NCI-H2171 treated with DMSO at 0.1 percent for 48 hours (cell line): Measurements from ENCODE around the gene DNAH7.

Source experiments
- DNase-seq: peaks from one replicate; lab custom pipeline; 2025; lab: John Stamatoyannopoulos, UW

The DNAH7 gene

DNA sequence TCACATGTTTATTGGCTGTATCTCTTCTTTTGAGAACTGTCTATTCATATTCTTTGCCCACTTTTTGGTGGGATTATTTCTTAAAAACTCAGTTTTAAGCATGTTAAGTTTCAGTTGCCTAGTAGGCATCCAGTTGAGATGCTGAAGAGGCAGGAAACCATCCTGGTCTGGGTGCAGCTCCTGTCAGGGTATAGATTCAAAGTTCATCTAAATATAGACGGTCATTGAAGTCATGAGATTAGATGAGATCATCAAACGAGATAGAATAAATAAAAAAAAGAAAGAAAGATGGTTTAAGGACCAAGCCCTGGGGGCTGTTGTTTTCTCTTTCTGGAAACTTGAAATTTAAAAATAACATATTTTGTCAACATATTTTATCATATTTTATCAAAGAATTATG lies 9.2 kb upstream of the DNAH7 start:
- no peak for DNase-seq

GRCh38 chr2:196076778-196077568 lies 8.3 kb upstream of the DNAH7 start:
- DNase-seq = no peak

DNA sequence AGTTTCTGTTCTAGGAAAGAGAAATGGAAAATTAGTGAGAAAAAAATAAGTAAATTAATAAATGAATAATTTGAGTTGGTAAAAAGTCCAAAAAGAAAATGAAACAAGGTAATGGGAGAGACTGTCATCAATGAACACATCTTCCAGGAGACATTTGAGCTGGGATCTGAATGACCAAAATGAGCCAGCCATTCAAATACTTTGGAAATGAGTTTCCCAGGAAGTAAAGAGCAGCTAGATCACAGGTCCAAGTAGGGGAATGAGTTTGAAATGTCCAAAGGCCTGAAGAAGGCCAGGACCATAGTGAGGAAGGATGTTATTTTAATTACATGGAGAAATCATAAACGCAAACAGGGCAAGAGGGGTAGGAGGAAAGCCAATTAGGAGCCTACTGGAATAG lies 6.6 kb upstream of the DNAH7 start:
- DNase-seq = no peak

GRCh38 chr2:196074631-196075030 lies 6.0 kb upstream of the DNAH7 start:
- no peak for DNase-seq

DNA sequence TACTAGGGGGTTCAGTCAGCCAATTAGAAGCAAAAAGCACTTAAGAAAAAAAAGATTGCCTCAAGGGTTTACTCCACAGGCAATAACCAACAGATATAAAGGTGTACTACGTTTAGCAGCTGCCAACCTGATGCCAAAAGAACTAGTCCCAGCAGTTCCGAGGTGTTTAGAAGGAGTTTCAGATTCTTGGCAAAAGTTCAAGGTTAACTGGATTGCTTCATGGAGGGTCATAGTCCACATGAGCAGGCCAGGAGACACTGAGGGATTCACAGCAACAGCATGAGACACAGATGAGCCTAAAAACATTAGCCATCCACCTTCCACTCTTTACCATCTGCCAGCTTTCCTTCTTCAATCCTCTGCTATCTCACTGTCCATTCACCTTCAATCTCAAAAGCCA lies 4.9 kb upstream of the DNAH7 start:
- DNase-seq = no peak

- DNase-seq = no peak
These were observed 1.6 kb downstream of the DNAH7 start for GRCh38 chr2:196067088-196067382.

- DNase-seq = peak; percentile 50
These were observed 2.1 kb downstream of the DNAH7 start for GRCh38 chr2:196066291-196067087.

DNA sequence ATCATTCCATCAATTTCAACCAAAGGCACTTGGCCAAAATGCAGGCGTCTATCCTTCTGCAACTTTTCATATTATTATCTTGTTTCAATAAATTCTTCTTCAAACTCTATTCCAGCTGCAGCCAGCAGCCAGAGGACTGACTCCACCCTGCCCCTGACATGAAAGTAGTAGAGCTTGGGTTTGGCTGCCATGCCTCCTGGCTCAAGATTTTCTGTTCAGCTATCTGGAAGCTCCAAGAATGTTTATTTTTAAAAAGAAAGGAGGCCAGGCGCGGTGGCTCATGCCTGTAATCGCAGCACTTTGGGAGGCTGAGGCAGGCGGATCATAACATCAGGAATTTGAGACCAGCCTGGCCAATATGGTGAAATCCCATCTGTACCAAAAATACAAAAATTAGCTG lies 4.9 kb downstream of the DNAH7 start:
- DNase-seq = no peak

DNA sequence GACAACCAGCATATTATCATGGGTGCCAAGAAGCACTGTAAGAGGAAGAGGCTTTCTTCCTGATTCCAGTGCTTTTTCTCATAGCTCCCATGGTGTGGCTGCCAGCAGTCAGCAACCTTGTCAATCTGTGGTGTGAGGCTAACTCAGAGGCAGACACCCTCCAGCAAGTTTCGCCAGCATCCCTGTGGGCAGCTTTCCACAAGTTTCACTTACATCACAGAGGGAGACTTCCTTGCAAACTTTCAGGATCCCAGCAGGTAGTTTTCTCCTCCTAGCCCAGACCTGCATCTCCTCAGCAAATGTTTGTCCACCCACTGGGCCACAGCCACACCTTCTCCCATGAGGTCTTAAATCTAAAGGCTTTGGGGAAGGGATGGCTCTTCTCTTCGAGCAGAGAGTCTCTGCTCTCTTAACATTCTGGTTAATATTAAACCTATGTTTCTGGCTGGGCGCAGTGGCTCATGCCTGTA lies 9.1 kb downstream of the DNAH7 start:
- DNase-seq = no peak

DNA sequence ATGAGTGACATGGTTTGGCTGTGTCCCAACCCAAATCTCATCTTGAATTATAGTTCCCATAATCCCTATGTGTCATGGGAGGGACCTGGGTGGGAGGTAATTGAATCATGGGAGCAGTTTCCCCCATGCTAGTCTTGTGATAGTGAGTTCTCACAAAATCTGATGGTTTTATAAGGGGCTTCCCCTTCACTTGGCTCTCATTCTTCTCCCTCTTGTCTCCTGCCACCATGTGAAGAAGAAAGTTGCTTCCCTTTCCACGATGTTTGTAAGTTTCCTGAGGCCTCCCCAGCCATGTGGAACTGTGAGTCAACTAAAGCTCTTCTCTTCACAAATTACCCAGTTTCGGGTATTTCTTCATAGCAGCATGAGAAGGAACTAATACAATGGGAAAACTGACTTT lies 14.0 kb downstream of the DNAH7 start:
- no peak for DNase-seq

- peak; percentile 10 for DNase-seq
These were observed 22.3 kb downstream of the DNAH7 start for GRCh38 chr2:196046123-196046917.

- peak; percentile 28 for DNase-seq
These were observed 26.9 kb downstream of the DNAH7 start for GRCh38 chr2:196041786-196042185.

DNA sequence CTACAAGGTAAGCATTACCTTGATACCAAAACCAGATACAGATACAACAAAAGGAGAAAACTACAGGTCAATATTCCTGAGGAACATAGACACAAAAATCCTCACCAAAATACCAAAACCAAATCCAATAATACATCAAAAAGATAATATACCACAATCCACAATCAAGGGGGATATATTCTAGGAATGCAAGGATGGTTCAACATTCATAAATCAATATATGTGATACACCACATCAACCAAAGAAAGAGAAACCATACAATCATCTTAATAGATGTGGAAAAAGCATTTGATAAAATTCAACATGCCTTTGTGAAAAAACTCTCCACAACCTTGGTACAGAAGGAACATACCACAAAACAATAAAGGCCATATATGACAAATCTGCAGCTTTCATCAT lies 28.4 kb downstream of the DNAH7 start:
- DNase-seq = no peak

- DNase-seq = no peak
These were observed 32.2 kb downstream of the DNAH7 start for GRCh38 chr2:196036442-196036841.

DNA sequence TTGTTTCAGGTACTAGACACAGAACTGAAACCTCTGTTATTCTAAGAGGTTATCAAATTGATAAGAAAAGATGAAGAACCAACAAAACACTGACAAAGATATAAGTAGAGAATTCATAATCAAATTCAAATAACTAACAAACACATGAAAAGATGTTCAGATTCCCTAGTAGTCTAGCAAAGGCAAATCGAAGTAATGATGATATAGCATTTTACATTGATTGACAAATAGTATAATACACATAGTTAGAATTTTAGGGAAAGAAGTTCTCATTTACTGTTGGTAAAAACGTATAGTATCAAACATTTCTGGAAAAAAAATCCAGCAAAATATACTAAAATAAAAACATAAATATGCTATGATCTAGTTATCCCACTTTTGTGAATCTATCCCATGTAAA lies 50.6 kb downstream of the DNAH7 start:
- DNase-seq = no peak

DNA sequence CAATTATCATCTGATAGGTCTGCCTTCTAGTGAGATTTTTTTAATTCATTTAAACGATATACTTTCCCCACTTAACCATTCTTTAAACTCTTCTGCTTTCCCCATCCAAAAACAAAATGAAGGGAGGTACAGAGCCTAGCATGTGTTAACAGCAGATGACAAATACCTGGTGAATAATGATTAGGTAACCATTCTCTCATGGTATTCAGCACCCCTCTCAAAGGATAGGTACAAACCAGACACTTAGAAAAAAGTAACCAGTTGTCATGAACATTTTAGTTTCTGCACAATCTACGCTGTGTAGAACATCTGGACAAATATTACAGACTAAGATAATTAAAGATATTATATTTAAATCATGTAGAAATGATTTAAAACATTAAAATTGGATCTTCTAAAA lies 56.3 kb downstream of the DNAH7 start:
- no peak for DNase-seq

DNA sequence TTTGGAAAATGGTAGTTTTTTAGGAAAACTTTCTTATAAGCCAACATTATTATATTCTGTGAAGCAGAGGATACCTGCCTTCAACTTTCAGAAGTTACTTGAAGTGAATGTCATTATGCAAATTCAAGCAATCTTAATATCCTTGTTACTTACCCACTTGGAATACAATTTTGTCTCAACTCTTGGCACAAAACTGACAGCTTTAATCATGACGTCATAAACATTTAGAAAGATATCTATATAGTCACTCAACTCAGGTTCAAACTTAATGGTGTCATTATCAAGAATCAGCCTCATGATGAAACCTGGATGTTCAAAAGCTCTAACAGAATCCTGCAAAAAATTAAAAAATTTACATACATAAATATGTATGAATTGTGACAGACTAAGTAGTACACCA lies 68.1 kb downstream of the DNAH7 start:
- DNase-seq = no peak

DNA sequence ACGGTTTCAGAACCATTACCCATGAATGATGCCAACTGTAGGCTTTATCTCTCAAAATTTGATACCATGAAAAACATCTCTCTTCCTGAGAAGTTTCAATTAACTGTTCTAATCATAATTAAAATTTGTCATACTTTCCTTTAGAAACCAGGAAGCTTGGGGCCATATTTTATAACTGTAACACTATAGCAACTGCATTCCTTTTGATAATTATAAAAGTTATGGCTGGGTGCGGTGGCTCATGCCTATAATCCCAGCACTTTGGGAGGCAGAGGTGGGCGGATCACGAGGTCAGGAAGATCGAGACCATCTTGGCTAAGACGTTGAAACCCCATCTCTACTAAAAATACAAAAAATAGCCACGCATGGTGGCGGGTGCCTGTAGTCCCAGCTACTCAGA lies 70.6 kb downstream of the DNAH7 start:
- DNase-seq = no peak

DNA sequence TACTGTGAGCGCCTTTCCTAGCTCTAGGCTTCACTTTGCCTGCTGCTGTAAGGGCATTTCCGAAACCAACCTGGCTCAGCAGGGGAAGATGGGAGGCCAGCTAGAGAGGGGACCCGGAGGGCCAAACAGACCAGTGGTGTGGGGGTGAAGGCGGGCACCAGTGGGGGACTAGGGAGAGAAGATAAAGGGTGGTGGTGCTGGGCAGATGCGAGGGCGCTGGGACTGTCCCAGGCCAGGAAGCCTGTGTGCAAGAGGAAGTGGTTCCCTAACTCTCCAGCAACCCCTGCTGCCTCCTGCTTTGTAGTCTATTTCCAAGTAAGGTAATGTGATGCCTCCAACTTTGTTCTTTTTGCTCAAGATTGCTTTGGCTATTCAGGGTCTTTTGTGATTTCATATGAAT lies 73.1 kb downstream of the DNAH7 start:
- no peak for DNase-seq

DNA sequence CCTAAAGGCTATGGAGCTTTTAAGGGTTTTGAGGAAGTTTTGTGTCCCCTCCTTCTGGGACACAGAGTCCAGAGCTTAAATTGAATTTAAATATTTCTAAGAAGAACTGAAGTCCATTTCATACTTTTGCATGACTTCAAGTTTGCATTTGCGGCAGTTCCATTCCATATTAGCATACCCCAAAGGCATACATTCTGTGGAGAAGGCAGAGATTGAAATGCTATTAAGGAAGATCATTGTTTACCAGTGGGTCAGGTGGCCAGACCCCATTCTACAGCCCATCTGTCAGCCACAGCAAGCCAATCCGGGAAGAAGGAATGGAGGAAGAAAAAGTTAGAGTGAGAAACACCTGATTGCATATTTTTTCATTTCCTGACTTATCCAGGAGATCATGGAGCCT lies 75.0 kb downstream of the DNAH7 start:
- no peak for DNase-seq

- no peak for DNase-seq
These were observed 82.9 kb downstream of the DNAH7 start for GRCh38 chr2:195985741-195986140.

DNA sequence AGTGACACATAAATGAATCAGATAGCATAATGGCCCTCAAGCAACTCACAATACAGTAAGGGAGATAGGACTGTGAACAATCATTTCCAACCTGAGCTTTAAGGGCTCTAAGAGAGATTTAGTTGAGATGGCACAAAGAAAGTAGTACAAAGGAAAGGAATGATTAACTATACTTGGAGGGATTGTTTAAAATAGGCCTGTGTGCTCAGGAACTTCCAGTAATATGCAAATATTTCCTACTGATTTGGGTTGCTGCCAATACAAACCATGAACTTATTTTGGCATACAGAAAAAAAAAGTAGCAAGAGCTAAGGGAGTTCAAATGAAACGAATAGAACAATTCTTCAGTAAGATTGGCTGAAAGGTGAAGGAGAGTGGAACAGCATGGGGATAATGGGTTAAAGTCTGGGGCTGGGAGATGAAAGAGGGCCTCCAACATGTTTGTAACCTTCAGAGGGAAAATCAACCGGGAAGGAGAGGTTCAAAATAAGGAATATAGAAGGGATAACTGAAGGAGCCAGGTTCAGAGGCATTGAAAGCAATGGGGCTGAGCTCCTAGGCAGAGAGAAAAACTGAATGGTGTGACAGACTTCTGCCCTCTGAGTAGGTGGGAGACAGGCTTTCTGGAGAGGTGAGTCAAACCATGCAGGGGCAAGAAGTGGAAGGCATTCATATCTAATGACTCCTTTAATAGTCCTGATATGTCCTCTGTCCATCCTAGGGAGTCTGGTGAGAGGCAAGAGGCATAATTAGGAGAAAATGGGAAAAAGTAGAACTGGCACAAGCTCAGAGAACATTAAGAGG lies 83.5 kb downstream of the DNAH7 start:
- DNase-seq = no peak
